Germinal center (tissue), 1 donor: ENCODE data around the gene ZNF654.
"Not testable (repeated sequence)": the region's sequence is repeated elsewhere in the genome, so short reads cannot be mapped to it uniquely, and the experiment has no call there.

Experiments
- DNase-seq: peaks from one replicate; pipeline ENCODE4 v3.0.0; 2012; ENCODE audit warnings: mixed read lengths, low spot score

Gene ZNF654

DNA sequence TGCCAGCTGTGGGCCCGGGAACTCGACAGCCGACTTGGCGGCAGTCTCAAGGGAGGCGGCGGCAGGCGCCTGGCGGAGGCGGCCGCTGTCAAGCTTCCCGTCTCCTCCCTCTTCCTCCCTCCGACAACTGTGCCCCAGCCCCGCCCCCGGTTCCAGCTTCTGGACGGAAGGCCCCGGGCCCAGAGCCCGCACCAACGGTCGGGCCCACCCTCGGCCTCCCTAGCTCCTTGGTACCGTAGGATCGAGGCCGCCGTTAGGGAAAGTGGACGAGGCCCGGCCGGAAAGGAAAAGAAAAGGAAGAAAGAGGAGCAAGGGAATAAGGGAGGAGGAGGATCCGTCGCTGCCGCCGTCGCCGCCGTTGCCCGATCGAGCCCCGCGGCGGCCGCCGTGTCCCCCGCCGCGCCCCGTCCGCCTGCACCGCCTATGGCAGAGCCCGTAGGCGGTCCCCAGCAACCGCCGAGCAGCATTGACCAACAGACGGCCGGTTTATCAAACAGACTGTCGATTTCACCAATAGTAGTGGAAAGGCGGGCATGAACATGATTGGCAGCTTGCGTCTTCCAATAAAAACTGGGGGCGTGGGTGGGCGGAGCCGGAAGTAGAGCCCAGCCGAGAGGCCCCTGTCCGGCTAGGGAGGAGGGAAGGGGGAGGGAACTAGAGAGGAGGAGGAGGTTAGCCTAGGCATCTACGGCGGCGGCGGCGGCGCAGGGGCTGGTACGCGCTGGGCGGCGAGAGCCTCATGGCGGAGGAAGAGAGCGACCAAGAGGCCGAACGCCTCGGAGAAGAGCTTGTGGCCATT lies at the start of gene ZNF654, which contains the start of gene CGGBP1:
TSS of gene ZNF654 (plus strand) at position 675 of the 799 bp plus-strand sequence. CDS start at position 740, 65 bp downstream.
TSS of gene CGGBP1 (minus strand) at position 425 of the 799 bp plus-strand sequence. CDS start 3,029 bp downstream, outside the sequence.
- peak; percentile 95 for DNase-seq

DNA sequence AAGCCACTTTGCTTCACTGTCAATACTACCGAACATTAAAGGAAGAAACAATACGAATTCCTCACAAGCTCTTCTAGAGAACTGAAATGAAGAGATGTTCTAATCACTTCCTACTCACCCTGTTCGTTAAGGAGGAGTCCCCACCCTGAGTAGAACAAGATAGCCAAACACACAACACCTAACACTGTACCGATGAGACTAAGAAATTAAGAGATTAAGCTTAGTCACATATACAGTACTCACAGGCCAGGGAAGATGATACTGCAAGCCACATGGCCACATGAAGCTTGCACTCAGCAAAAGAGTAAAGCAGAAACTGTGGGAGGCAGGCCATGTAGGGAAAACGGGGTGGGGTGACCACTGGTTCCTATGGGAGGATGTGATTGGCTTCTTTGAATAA lies 48.2 kb upstream of the ZNF654 start:
- no peak for DNase-seq

DNA sequence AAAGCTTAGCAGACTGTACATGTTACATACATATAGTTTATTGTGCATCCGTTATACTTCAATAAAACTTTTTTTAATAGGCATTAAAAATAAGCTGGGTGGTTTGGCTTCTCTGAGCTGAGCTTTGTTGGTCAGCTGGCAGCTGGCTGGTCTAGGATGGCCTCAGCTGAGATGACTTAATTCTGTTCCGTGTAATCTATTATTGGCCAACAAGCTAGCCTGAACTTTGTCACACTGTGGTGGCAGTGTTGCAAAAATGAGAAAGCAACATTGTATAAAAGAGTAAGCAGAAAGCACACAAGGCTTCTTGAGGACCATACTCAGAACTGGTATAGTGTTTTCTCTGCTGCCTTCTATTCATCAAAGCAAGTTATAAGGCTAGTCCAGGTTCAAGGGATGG lies 45.5 kb upstream of the ZNF654 start:
- DNase-seq, result no peak

DNA sequence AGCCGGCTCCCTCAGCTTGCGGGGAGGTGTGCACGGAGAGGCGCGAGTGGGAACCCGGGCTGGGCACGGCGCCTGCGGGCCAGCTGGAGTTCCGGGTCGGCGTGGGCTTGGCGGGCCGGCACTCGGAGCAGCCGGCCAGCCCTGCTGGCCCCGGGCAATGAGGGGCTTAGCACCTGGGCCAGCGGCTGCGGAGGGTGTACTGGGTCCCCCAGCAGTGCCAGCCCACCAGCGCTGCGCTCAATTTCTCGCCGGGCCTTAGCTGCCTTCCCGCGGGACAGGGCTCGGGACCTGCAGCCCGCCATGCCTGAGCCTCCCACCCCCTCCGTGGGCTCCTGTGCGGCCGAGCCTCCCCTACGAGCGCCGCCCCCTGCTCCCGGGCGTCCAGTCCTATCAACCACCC lies 43.4 kb upstream of the ZNF654 start:
- not testable (repeated sequence) for DNase-seq

DNA sequence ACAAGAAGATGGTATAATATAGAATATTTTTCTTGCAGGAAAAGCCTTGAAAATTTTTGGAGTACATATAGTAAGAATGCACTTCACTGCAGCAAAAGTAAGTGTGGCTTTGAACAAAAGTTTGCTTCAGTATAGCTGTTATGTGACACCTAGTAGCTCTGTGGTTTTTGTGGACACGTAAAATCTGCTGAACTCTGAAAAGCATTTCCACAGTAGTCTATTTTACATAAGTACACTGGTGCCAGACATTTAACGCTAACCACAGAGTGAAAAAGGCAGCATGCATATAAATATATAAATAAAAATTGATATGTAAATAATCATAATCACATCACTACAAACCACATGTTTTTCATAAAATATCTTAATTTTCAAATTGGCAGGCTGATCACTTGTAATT lies 40.0 kb upstream of the ZNF654 start:
- peak; percentile 41 for DNase-seq

DNA sequence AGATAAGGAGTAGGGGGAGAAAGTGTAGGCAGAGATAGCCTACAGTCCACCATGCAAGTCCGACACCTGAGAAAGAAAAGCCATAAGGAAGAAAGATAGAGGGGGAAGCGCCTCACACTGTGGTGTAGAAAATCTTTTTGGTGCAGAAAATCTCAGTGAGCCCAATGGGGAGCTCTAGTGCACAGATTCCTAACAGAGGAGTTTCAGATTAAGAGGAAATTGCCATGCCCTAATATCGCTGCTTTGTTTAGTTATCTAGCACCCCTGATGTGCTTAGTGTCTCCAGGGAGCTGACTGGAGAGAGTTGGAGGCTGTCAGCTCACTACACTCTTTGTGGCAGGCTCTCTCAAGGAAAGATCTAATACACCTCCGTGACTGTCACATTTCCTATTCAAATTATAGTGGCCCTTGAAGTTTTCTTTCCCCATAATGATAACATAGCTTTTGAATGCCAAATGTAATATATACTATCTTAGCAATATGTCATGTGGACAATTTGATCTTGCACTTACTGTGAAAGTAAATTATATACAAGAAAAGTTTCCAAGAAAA lies 34.0 kb upstream of the ZNF654 start:
- no peak for DNase-seq

DNA sequence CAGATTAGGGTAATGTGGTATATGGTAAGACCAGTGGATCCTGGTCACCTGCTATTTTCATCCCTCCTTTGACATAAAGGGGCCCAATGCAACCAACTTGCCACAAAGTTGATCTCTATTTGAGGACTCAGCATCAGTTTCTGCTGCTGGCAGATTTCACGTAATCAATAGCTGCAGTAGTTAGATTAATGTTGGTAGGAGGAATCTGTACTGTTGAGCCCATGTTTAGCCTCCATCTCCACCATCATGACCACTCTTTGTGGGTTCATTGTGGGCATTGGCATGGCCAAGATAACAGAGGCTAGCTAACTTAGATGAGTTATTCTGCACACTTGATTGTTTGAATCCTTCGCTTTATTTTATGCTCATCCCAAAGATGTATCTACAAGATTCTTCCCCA lies 30.2 kb upstream of the ZNF654 start:
- DNase-seq, result no peak

DNA sequence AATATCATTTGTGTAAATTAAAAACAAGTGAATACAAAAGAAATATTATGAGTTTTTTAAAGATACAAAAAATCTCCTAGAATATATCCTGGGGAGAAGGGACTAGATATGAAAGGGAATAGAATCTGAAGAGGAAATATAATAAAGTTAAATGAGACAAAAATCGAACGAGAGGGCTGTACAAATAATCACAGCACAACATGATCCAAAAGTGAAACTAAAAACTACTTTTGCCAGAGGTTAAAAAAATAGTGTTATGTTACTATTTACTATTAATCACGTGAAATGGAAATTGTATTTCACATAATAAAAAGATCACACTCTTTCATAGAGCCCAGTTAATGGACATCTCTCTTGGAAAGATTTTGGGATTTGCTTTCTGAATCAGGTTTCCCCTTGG lies 28.8 kb upstream of the ZNF654 start:
- no peak for DNase-seq

DNA sequence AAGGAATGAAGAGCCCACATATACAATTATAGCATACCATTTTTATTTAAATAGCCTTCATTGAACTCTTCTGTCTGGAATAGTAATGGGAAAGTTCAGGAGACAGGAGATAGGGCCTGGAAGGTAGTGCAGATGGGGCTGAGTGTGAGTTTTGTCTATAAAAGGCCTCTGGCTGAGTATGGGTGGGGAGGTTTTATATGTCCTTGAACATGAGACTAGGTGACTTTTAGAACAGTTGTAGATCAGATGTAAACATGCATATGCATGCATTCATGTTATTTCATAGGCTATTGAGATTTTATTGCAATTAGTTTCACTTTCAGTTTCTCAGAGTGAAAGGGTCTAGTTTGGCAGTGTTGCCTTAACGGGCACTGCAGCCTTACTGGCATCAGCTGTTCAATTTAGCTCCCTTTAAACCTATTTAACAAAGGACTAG lies 27.4 kb upstream of the ZNF654 start:
- peak; percentile 42 for DNase-seq

DNA sequence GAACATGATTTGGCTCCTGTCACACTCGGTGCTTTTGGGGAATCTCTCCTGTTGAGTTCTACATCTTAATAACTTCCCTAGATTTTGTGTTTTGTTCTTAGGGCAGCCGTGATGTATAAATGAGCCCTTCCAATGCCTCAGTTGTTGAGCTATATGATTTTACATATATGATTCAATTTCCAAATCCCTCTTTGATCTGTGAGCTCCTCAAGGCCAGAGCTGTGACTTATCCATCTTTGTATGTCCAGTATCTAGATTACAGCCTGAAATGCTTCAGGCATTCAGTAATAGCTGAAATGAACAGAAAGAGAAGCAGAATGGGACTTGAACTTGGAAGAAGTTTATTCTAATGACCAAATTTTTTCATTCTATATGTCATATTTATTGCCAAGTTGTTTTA lies 26.8 kb upstream of the ZNF654 start:
- no peak for DNase-seq

DNA sequence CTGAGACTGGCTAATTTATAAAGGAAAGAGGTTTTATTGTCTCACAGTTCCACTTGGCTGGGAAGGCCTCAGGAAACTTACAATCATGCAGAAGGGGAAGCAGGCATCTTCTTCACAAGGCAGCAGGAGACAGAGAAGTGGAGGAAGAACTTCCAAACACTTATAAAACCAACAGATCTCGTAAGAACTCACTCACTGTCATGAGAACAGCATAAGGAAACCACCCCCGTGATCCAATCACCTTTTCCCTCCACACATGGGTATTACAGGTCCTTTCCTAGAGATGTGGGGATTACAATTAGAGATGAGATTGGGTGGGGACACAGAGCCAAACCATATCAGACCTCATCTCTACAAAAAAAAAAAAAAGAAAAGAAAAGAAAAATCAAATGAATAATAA lies 26.0 kb upstream of the ZNF654 start:
- no peak for DNase-seq

DNA sequence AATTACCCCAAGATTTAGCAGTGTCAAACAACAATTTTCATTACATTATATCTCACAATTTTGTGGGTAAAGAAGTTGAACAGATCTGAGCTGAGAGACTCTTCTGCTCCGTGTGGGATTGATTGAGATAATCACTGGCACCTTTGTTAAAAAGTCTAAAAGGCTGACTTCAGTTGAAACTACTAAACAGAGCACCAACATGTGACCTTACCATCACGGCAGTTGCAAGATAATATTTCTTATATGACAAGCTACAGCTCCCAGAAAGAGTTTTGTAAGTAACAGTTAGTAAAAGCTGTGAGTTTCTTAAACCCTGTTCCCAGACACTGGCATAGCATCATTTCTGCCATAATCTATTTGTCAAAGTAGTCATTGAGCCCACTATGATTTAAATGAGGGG lies 25.2 kb upstream of the ZNF654 start:
- DNase-seq, result no peak

DNA sequence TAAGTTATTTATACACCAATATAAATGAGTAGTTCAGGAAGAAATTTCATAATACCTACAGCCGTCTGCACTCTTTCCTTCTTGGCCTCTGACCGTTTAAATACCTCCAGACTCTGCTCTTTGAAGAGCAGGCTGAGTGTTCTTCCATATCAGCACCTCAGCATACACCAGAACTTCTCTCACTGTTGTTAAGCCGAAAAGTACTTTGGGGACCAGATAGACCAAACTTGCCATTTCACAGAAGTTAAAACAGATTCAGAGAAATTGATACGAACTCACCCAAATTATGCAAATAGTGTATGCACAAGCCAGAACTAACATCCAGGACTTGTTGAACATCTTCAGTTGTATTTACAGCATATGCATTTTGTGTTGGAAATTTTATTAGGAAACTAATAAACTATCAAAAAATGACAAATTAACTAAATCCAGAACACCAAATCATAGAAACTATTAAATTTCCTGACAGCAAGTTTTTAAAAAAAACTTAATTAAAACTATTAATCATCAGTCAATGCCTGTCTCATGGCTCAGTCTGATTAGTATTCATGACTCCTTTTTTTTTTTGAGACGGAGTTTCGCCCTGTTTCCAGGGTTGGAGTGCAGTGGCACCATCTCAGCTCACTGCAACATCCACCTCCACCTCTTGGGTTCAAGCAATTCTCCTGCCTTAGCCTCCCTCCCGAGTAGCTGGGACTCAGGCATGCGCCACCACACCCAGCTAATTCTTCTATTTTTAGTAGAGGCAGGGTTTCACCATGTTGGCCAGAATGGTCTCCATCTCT lies 24.4 kb upstream of the ZNF654 start:
- no peak for DNase-seq

DNA sequence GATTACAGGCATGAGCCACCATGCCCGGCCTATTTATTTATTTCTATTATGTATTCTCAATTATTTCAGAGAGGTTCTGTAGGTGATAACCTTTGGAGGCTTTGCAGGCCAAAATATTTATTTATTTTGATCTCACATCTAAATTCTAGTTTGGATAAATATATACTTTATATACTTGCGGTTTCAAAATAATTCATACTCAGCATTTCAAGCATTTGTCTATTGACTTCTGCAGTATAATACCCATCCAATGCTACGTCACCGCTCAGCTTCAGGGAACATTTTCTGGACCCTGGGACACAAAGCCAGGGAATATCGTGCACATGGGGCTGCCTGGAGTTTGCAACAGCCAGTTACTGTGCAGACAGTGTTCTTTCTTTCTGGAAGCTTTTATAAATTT lies 22.8 kb upstream of the ZNF654 start:
- no peak for DNase-seq

DNA sequence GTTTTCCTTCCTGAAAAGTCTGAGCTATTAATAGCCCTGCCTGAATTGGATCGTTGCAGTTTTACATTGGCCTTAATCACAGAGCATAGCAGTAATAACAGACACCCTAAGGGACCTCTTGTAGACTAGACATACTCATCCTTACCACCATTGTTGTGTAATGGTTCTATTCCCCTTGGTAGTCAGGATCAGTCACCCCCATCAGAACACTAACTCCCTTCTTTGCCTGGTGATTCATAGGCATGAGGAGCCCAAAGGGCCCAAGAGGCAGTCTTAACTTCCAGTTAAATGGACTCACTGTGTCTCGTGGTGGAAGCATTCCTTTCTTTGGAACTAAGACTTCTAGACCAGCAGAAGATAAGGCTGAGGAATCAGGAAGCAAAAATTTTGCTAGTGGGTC lies 20.5 kb upstream of the ZNF654 start:
- no peak for DNase-seq

DNA sequence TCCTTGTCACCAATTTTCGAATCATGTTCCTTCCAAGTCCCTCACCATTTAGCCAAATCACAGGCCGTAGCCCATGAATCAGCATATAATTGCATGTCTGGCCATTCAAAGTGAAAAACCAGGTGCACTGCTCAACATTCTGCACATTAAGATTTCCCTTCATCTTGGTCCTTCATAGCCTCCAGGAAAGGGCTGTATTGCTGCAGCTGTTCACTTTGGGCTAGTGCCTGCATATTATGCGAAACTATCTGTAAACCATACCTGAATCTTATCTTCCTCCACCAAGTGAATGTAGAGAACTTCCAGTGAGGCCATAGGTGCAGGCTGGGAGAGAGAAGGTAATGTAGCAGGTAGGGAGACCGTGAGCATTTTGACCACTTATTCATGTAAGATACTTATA lies 18.5 kb upstream of the ZNF654 start:
- no peak for DNase-seq

DNA sequence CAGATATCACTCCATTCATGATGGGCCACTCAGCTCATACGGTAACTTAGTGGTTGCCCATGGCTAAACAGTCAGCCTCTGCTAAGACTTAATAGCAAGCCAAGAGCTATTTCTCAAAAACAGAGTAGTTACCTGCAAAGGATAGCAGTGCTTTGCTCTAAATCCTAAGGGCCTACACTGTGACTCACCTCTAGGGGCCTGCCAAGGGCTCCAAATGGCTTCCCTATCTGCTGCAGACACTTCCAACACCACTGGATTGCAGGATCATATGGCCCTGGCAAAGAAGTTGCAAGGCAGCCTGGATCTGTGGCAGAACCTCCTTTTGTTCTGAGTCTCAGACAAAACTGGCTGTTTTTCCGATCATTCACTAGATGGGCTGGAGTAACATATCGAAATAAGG lies 18.1 kb upstream of the ZNF654 start:
- no peak for DNase-seq

DNA sequence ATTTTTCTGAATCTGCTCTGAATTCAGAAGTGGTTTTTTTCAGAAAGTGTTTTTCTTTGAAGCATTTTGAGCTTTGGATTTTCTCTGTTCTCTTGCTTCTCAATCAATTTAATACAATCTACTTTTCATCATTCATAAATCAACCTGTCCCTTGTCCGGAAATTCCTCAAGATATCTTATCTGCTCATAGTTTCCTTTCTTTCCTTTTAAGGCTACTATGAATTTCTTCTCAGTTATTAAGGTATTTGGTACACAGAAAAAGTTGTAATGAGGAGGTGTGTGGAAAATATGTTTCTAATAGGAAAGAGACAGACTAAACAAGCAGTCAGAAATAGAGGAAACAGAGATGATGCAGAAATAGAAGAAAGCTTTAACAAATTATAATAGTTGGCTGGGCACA lies 14.6 kb upstream of the ZNF654 start:
- DNase-seq, result no peak

DNA sequence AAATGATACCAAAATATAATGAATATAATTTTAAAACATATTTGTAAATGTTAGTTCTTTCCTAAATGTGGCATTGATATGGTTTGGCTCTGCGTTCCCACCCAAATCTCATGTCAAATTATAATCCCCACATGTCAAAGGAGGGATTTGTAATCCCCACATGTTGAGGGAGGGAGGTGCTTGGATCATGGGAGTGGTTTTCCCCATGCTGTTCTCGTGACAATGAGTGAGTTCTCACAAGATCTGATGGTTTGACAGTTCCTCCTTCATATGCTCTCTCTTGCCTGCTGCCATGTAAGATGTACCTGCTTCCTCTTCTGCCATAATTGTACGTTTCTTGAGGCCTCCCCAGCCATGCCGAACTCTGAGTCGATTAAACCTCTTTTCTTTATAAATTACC lies 12.3 kb upstream of the ZNF654 start:
- DNase-seq, result no peak

DNA sequence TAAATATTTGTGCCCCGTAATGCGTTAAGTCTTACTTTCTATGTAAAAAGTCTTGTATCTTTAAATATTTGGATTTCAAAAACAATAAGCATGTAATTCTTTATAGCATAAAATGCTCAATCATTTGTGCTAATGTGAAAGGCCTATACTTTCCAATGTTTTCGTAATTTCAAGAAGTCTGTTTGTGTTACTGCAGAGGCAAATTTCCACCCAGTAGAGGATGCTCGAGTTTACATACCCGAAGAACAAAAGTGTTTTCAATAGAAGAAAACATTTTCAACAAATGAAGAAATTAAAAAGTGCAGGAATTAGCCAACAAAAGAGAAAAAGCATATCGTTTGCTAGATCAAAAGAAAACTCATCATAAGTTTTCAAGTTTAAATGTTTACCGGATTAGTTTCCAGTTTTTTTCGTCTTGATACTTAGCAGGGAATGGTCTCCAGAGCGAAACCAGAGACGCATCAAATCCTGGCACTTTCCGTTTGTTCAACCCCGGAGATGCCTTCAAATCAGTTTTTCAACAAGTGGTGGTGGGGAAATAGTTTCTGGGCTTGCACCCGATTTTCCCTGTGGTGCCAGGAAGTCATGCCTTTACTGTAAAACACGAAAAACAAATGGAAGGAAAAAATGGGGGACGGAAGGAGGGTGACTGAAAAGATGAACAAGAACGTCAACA lies 1.3 kb upstream of the ZNF654 start:
- DNase-seq, result no peak

DNA sequence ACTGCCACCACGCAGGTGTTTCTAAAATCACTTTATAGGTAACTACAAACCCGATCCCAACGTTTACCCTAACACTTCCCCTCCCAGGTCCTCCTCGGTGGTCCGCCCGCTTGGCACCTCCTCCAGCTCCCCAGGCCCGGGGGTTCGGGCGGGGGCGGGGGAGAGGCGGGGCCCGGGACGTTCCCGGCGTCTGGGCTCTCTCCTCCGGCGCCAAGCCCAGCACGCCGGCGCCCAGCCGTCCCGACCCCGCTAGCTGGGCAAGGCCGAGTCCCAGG lies 812 bp upstream of the ZNF654 start:
- DNase-seq, result no peak

DNA sequence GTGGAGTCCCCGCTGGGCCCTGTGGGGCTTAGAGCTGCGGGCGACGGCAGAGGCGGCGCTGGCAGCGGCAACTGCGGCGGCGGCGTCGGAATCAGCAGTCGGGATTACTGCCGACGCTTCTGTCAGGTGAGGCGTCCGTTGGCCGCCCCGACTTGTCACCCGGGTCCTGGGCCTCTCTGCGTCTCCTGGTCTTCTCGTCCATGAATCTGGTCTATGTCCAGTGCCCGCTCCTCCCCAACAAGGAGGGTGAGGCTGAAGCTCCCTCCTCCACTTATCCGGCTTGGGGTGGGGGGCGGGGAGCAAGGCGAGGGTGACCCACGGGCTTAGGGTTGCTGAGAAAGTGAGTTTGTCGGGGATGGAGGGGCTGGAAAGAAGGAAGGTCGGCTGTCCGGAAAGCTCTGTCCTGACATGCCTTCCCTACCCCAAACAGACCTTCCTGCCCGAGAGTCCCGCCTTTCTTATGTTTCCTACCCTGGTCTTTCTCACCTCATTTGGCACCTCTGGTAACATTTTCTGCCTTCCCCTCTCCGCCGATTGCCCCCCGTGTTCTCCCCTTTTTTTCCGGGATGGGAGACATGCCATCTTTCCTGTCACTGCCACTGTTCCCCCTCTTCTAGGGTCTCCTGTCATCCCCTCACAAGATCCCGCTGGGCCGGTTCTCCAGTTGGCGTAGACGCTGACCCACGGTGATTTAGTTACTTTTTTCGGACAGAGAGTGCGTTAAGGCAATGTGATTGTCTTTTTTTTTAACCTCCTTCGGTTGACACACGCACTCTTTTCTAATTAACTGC lies 520 bp downstream of the ZNF654 start:
- DNase-seq, result peak; percentile 6
